8988T (cell line): ENCODE results near the gene CARMIL3.
A peak's percentile ranks its signal among the peaks of the same experiment; 100 is the strongest.
"Not testable (repeated sequence)": the region's sequence is repeated elsewhere in the genome, so short reads cannot be mapped to it uniquely, and the experiment has no call there.

ENCODE experiments used
- DNase-seq: peaks from one replicate; pipeline ENCODE4 v3.0.0; 2011

CARMIL3 gene, protein sequence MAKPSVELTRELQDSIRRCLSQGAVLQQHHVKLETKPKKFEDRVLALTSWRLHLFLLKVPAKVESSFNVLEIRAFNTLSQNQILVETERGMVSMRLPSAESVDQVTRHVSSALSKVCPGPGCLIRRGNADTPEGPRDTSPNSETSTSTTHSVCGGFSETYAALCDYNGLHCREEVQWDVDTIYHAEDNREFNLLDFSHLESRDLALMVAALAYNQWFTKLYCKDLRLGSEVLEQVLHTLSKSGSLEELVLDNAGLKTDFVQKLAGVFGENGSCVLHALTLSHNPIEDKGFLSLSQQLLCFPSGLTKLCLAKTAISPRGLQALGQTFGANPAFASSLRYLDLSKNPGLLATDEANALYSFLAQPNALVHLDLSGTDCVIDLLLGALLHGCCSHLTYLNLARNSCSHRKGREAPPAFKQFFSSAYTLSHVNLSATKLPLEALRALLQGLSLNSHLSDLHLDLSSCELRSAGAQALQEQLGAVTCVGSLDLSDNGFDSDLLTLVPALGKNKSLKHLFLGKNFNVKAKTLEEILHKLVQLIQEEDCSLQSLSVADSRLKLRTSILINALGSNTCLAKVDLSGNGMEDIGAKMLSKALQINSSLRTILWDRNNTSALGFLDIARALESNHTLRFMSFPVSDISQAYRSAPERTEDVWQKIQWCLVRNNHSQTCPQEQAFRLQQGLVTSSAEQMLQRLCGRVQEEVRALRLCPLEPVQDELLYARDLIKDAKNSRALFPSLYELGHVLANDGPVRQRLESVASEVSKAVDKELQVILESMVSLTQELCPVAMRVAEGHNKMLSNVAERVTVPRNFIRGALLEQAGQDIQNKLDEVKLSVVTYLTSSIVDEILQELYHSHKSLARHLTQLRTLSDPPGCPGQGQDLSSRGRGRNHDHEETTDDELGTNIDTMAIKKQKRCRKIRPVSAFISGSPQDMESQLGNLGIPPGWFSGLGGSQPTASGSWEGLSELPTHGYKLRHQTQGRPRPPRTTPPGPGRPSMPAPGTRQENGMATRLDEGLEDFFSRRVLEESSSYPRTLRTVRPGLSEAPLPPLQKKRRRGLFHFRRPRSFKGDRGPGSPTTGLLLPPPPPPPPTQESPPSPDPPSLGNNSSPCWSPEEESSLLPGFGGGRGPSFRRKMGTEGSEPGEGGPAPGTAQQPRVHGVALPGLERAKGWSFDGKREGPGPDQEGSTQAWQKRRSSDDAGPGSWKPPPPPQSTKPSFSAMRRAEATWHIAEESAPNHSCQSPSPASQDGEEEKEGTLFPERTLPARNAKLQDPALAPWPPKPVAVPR (N-terminal part only)

DNA sequence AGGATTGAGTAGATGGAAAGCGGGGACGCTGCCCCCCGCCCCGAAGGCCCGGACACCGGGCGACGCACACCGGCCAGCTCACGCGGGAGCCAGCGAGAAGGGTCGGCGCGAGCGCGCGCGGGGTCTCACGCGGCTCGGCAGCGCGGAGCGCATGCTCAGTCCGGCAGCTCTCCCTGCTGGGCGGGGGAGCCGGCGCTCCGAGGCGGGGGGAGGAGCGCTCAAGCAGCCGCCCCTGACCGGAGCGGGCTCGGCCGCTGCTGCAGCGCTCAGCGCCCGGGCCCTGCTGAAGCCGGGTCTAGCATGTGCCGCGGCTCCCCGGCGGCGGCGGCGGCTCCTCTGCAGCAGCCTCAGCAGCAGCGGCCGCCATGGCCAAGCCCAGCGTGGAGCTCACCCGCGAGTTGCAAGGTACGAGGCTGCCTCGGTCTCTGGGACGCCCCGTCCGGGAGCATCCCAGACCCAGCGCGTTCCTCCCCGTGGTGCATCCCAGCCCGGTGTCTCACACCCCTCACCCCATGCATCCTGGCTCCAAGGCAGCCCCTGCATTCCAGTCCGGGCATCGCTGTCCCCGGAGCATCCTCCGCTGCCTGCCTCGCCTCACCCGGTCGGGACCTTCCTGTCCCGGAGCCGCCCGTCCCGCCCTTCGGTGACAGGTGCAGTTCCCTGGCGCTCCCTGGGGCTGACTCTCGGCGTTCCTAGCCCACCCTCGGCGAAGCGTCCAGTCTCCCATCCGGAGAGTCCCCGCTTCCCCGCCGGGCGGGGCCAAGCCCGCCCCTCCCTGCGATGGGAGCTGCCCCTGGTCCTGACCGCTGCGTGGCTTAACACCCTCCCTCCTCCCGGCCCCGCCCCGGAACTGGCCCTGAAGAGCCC is at the start of gene CARMIL3:
Gene CARMIL3, plus strand, starts transcription at position 221 of the 867 bp plus-strand sequence. Its CDS starts 145 bp downstream, at position 366.
- DNase-seq: peak; percentile 61

- not testable (repeated sequence) for DNase-seq
Measured at GRCh38 chr14:24006471-24006816, 45.4 kb upstream of the CARMIL3 start.

GRCh38 chr14:24006817-24007652 is 44.8 kb upstream of the CARMIL3 start:
- not testable (repeated sequence) for DNase-seq

GRCh38 chr14:24011051-24011450 is 40.8 kb upstream of the CARMIL3 start:
- DNase-seq: no peak

DNA sequence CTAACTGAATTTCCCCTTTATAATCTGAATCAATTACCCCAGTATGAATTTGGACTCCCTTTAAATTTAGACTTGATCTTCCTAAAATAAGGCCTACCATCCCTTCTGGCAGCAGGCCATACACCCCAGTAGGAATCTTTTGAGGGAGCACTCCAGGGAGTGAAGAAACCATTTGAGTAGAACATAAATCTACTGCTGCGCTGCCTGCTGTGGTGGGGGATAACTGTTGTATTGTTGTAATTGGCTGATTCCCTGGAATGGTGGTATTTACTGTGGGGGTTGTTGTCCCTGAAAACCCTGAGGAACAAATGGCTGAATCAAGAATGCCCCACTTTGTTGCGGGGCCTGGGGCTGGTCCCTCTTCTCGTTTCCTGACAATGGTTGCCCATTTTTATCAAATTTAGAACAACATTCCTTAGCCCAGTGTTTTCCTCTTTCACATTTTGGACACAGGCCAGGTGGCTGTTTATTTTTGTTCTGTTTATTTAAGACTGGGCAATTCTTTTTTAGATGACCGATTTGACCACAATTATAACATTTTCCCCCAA is 39.0 kb upstream of the CARMIL3 start:
- not testable (repeated sequence) for DNase-seq

GRCh38 chr14:24013654-24014514 is 37.9 kb upstream of the CARMIL3 start:
- DNase-seq: no peak

DNA sequence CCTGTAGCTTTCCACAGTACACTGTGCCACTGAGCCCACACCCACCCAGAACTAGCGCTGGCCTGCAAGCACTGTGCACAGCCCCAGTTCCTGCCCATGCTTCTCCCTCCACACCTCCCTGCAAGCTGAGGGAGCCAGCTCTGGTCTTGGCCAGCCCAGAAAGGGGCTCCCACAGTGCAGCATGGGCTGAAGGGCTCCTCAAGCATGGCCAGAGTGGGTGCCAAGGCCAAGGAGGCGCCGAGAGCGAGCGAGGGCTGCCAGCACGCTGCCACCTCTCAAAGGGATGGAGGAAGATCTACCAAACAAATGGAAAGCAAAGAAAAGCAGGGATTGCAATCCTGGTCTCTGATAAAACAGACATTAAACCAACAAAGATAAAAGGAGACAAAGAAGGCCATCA is 36.1 kb upstream of the CARMIL3 start:
- not testable (repeated sequence) for DNase-seq

DNA sequence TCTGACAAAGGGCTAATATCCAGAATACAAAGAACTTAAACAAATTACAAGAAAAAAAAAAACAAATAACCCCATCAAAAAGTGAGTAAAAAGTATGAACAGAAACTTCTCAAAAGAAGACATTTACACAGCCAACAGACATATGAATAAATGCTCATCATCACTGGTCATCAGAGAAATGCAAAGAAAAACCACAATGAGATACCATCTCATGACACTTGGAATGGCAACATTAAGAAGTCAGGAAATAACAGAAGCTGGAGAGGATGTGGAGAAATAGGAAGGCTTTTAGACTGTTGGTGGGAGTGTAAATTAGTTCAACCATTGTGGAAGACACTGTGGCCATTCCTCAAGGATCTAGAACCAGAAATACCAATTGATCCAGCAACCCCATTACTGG is 32.8 kb upstream of the CARMIL3 start:
- not testable (repeated sequence) for DNase-seq

GRCh38 chr14:24019944-24020343 is 31.9 kb upstream of the CARMIL3 start:
- DNase-seq: not testable (repeated sequence)

DNA sequence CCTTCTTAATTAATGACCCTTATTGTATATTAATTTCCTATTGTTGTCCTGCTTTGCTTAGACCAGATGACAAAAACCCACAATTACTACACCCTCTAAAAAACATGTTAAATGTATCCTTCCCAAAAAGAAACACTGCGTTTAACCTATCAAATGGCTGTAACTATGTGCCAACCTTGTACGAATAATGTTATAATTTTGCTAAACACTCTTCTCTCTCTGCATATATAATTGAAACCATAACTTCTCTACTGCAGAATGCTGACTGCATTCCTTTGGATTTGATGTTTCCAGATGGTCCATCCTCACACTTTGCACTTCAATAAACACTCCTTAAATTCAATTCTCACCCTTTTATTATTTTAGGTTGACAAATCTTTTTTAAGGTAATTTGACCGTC is 31.3 kb upstream of the CARMIL3 start:
- DNase-seq: not testable (repeated sequence)

DNA sequence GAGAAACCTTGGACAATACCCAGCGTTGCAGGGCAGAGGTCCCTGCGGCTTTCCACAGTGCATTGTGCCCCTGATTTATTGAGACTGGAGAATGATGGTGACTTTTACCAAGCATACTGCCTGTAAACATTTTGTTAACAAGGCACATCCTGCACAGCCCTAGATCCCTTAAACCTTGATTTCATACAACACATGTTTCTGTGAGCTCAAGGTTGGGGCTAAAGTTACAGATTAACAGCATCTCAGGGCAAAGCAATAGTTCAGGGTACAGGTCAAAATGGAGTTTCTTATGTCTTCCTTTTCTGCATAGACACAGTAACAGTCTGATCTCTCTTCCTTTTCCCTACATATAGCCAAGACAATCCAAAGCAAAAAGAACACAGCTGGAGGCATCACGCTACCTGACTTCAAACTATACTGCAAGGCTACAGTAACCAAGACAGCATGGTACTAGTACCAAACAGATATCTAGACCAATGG is 26.8 kb upstream of the CARMIL3 start:
- DNase-seq: not testable (repeated sequence)

GRCh38 chr14:24029687-24030086 is 22.1 kb upstream of the CARMIL3 start:
- DNase-seq: not testable (repeated sequence)

DNA sequence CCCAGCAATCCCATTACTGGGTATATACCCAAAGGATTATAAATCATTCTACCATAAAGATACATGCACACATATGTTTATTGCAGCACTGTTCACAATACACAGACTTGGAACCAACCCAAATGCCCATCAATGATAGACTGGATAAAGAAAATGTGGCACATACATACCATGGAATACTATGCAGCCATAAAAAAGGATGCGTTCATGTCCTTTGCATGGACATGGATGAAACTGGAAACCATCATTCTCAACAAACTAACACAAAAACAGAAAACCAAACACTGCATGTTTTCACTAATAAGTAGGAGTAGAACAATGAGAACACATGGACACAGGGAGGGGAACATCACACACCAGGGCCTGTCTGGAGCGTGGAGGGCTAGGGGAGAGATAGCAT is 20.5 kb upstream of the CARMIL3 start:
- not testable (repeated sequence) for DNase-seq

- no peak for DNase-seq
Measured at GRCh38 chr14:24032727-24033418, 18.9 kb upstream of the CARMIL3 start.

GRCh38 chr14:24035769-24036168 is 16.0 kb upstream of the CARMIL3 start:
- DNase-seq: not testable (repeated sequence)

DNA sequence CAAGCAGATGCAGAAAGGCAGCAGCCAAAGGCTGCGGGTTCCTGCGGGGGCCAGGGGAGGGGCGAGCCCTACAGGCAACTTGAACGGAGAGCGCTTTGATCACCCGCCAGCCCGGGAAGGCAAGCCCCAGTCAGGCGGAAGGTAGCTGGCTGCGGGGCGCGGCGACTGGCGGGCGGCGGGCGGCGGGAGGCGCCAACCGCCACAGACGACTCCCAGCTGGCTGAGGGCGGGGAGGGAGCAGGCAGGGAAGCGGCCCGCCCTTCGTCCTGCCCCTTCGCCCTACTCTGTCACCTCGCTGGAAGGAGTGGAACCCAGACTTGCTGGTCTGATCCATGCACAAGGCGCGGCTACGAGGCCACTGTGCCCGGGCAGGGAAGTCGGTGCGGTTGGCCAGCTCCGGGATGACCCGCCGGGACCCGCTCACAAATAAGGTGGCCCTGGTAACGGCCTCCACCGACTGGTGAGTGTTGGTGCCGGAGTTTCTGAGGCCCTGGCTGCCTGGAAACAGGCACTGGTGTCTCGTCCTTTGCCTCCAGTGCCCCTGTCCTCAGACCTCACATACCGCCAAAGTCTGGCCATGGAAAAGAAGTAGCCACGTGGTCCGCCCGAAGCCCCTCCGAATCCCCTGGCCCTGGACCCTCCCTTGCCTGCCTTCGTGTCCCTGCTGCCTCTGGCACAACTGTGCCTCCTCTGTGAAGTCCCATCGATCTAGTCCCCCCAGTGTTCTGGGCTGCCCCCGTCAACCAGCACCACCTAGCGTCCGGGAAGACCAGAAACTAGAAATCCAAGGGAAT is 15.4 kb upstream of the CARMIL3 start:
- DNase-seq: no peak

- DNase-seq: not testable (repeated sequence)
Measured at GRCh38 chr14:24036963-24037657, 14.7 kb upstream of the CARMIL3 start.
